ENCODE measurements around the gene SUMO3.

The SUMO3 gene

GRCh38 chr21:44831227-44831860 lies 13.5 kb upstream of the SUMO3 start:
- DNase-seq (ENCODE audit: extremely low read depth in 1 of 2, low read depth in 1 of 2): no peak

DNA sequence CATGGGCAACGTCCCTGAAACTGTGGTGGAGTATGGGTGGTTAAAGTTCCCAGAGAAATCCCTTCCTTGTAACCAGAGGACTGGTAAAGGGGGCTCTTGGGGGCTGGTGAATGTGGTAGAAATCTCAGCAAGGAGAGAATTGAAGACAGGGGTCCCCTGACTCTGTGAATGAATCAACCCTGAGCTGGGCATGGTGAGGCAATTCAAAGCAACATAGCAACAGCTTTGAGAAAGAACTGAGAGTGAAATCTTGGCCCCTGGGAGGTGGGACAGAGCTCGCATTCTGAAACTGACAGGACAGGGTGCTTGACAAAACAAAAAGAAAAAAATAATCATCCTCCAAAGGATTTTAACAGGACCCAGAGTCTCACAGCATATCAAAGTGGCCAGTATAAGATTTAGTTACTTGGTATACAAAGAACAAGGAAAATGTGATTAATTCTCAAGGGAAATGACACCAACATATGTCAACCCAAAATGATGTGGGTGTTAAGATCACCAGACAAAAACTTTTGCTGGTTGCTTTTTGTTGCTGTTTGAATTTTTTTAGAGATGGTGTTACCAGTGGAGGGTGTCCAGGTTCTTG lies 11.7 kb upstream of the SUMO3 start:
- no peak for DNase-seq (ENCODE audit: extremely low read depth in 1 of 2, low read depth in 1 of 2)

GRCh38 chr21:44828362-44829056 lies 10.6 kb upstream of the SUMO3 start:
- DNase-seq (ENCODE audit: extremely low read depth in 1 of 2, low read depth in 1 of 2): no peak

DNA sequence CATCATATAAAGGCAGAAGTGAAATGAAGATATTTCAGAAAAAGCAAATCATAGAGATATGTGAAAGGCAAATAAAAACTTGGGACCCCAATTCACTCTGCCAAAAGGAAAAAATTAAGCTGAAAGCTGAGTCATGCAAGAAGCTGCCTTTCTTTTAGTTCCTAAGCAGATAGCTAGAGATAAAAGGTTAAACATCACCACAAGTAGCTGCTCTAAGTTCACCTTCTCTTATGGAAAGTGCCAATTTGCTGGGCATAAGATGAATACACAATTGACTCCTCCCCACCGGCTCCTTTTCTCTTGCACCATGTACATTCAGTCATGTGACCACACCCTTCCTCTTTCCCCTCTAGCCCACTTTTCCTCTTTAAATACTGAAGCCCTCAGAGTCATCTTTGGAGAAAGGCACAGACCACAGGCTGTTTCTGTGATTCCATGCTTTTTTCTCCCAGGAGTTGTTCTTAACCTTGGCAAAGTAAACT lies 5.4 kb upstream of the SUMO3 start:
- DNase-seq (ENCODE audit: extremely low read depth in 1 of 2, low read depth in 1 of 2): no peak

DNA sequence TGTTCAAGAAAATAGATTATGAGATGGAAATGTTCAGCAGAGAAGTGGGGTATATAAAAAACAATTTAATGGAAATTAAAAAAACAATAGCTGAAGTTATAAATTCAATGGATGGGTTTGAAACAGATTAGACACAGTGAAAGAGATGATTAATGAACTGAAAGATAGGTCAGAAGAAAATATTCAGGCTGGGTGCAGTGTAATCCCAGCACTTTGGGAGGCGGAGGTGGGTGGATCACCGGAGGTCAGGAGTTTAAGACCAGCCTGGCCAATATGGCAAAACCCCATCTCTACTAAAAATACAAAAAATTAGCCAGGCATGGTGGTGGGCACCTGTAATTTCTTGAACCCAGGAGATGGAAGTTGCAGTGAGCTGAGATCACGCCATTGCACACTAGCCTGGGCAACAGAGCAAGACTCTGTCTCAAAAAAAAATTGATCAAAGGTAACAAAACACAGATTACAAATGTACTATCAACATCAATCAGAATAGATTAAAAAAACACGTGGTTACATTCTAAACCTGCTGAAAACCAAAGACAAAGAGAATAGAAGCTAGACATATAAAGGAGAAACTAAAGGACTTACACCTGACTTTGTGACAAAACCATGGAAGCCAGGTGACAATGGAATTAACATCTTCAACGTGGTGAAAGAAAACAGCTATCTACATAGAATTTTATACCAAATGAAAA lies 4.8 kb upstream of the SUMO3 start:
- DNase-seq (ENCODE audit: extremely low read depth in 1 of 2, low read depth in 1 of 2): no peak

GRCh38 chr21:44820851-44821250 lies 3.0 kb upstream of the SUMO3 start:
- DNase-seq (ENCODE audit: extremely low read depth in 1 of 2, low read depth in 1 of 2): no peak

DNA sequence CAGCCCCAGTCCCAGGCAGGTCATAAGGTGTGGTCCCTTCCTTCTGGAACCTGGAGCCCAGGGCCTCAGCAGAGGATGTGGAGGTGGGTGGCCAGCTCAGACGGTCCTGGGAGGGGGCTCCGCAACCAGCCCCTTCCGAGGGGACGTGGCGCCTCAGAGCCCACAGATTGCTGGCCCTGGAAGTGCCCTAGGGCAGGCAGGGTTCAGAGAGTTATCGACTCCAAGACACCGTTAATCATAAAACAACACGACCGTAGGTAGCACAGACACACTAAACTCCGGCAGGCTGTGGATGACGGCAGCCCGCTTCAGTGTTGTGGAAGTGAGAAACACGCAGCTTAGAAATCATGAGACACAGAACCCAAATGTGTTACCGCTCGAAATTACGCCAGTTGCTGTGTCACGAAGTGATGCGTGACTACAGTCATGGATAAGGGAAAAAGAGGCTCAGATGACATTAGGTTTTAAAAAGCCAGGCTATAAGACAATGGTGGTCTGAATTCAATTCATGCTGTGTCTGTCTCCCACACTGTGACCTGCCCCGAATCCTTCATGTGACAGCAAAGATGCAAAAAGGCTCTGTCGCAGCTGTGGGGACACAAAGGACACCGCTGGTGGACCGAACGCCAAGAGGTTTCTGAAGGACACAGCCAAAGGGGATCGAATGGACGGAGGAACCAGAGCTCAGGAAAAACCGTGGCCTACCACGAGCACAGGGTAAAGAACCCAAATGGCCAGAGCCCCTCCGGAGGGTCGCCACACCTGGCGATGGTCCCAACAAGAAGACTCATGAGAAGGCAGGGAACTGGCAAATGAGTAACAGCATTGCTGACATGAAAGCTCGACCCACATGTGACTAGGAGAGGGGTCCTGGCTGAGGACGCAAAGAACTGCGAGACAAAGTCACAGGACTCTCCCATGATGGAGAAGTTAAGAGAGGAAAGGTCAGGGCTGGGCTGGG lies 1.7 kb upstream of the SUMO3 start:
- DNase-seq (ENCODE audit: extremely low read depth in 1 of 2, low read depth in 1 of 2): no peak

- DNase-seq (ENCODE audit: extremely low read depth in 1 of 2, low read depth in 1 of 2): no peak
These were observed 764 bp upstream of the SUMO3 start for GRCh38 chr21:44818640-44819011.

DNA sequence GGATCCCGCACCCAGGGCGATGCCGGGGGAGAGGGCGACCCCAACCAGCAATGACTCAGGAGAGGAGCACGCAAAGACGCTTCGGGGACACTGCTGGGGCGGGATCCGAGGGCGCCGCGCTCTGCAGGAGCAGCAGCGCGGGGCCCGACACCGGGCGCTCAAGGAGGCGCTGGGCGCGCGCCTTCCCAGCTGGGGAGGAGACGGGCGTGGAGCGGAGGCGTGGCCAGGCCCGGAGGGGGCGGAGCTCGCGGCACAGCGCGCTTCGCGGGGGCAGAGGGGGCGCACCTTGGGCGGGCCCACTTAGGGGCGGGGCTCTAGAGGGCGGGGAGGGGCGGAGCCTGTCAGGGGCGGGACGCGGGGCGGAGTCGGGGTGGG lies 369 bp downstream of the SUMO3 start:
- DNase-seq (ENCODE audit: extremely low read depth in 1 of 2, low read depth in 1 of 2): peak; percentile 85 to 86

DNA sequence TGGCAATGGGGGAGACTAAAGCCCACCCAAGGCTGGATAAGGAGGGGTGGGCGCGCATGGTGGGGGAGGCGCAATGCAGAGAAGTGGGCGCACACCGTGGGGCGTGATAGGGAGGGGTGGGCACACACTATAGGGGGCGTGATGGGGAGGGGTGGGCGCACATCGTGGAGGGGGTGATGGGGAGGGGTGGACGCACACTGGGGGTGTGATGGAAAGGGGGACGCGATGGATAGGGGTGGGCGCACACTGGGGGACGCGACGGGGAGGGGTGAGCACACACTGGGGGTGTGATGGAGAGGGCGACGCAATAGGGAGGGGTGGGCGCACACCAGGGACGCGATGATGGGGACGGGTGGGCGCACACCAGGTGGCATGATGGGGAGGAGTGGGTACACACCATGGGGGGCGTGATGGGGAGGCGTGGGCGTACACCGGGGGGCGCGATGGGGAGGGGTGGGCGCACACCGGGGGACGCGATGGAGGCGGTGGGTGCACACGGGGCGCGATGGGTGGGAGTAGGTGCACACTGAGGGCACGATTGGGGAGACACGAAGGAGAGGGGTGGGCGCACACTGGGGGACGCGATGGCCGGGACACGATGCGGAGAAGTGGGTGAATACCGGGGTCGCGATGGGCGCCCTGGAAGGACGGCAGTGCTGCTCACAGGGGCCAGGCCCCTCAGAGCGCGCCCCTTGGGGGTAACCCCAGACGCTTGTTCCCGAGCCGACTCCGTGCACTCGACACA lies 929 bp downstream of the SUMO3 start:
- DNase-seq (ENCODE audit: extremely low read depth in 1 of 2, low read depth in 1 of 2): no peak

GRCh38 chr21:44815852-44816628 lies 1.8 kb downstream of the SUMO3 start:
- DNase-seq (ENCODE audit: extremely low read depth in 1 of 2, low read depth in 1 of 2): no peak

DNA sequence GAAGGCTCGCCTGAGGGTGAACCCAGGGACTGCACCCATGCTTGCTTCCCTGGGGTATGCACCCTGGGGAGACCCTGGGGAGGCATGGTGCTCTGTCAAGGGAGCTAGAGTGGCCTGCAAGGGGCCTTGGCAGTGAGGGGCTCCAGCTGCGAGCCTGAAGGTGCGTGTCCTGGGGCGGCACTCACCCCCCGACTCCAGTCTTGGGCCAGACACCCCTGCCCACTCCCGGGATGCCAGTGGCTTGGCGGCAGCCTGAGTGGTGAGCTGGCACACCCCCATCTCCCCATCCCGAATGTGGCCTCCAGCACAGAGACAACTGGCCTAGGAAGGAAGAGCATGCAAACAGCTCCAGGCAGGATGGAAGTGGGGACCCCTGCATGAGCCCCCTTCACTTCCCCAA lies 2.6 kb downstream of the SUMO3 start:
- DNase-seq (ENCODE audit: extremely low read depth in 1 of 2, low read depth in 1 of 2): no peak

DNA sequence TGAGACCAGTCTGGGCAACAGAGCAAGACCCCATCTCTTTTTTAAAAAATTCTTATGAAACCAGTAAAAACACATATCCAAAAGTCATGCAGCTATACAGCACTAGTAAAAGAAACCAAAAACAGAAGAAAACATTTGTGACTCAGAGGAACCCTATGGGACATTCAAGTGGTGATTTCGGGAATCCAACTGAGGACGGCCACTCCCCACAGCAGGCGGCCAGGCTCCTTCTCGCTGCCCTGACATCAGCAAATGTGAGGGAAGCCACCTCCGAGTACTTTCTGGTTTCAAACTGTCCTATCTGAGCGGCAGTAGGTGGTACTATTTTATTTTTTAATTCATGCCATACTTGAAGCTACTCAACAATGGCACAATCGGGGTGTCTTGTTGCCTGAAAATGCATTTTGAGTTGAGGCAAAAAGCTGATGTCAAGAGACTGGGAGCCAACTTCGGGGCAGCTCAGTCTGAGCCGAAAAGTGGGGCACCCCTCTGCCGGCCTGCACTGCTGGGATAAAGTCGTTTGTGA lies 3.3 kb downstream of the SUMO3 start:
- DNase-seq (ENCODE audit: extremely low read depth in 1 of 2, low read depth in 1 of 2): no peak

- no peak for DNase-seq (ENCODE audit: extremely low read depth in 1 of 2, low read depth in 1 of 2)
These were observed 4.1 kb downstream of the SUMO3 start for GRCh38 chr21:44813727-44814126.

DNA sequence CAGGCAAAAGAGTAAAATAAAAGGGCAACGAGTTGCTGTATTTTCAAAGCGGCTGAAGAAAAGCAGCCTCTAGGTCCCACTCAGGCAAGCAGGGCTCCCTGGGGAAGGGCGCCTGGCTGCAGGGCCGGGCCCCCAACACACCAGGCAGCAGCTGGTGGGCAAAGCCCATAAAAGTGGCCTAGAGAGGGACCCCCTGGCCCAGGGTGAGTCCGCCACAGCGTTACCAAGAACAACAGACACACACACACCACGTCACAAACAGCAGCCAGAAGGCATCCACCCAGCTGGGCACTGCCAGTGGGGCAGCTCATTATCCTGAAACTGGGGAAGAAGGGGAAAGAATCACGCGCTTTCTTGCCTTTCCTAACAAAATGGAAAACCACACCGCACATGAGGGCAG lies 4.7 kb downstream of the SUMO3 start:
- no peak for DNase-seq (ENCODE audit: extremely low read depth in 1 of 2, low read depth in 1 of 2)

GRCh38 chr21:44812640-44813039 lies 5.2 kb downstream of the SUMO3 start:
- DNase-seq (ENCODE audit: extremely low read depth in 1 of 2, low read depth in 1 of 2): no peak

DNA sequence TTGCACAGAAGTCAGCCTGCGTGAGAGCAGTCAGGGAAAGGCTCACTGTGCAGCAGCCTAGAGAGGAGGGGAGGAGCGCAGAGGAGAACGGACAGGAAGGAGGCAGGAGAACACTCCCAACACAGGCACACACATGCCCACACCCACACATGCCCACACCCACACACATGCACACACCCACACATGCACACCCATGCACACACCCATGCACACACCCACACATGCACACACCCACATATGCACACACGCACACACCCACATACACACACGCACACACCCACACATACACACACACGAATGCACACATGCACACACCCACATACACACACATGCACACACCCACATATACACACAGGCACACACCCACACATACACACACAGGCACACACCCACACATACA lies 7.1 kb downstream of the SUMO3 start:
- DNase-seq (ENCODE audit: extremely low read depth in 1 of 2, low read depth in 1 of 2): no peak

GRCh38 chr21:44805859-44806258 lies 12.0 kb downstream of the SUMO3 start:
- DNase-seq (ENCODE audit: extremely low read depth in 1 of 2, low read depth in 1 of 2): no peak

DNA sequence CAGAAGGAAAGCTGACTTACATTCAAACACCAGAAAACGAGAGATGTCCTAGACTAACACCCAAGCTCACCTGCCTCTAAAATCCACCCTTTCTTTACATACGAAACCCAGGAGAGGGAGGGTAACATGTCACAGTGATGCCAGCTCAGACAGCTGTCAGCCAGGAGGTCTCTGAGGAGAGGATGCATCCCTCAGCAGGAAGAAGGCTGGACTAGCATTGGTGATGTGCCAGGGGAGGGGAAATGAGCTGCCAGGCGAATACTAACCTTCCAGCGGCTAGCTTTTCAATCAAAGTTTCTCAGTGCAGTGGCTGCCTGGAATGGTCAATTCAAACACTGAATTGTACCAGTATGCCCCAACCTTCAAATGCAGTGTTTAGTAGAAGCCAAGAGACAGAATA lies 12.6 kb downstream of the SUMO3 start:
- DNase-seq (ENCODE audit: extremely low read depth in 1 of 2, low read depth in 1 of 2): no peak
